ENCODE data around the gene FYB1.

DNA sequence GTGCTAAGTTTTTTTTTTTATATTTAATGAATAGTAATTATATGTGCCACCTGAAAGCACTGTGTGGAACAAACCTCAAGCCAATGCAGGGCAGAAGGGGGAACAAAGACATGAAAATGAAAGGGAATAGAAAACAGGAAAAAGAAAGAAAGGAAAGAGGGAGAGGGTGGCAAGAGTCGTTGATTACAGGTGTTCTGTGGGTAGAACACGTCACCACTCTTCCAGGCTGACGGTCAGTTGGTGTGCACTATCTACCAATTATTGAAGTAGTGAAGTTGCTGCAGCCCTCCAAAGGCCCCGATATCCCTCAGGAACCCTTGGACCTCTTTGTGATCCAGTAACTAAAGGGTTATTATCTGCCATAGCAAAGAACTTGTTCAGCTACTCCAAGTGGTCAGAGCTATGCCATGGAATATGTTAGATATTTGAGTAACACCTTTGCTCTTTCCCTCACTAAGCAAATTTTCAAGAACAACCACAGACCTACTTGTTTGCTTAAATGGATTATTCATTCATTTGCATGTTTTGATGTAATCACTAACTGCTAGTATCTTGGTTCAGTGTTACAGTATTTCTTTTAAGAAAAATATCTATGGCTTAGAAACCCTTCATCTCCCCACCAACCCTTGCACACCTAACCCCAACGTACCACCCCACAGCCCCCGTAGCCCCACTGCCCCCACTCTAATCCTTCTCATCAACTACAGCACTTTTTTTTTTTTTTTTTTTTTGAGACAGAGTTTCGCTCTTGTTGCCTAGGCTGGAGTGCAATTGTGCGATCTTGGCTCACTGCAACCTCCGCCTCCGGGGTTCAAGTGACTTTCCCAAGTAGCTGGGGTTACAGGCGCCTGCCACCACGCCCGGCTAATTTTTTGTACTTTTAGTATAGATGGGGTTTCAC, 31.3 kb downstream of the FYB1 start:
- TF ChIP-seq, protein P1, sequence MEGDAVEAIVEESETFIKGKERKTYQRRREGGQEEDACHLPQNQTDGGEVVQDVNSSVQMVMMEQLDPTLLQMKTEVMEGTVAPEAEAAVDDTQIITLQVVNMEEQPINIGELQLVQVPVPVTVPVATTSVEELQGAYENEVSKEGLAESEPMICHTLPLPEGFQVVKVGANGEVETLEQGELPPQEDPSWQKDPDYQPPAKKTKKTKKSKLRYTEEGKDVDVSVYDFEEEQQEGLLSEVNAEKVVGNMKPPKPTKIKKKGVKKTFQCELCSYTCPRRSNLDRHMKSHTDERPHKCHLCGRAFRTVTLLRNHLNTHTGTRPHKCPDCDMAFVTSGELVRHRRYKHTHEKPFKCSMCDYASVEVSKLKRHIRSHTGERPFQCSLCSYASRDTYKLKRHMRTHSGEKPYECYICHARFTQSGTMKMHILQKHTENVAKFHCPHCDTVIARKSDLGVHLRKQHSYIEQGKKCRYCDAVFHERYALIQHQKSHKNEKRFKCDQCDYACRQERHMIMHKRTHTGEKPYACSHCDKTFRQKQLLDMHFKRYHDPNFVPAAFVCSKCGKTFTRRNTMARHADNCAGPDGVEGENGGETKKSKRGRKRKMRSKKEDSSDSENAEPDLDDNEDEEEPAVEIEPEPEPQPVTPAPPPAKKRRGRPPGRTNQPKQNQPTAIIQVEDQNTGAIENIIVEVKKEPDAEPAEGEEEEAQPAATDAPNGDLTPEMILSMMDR (conservative IDR thresholded peaks at IDR 0.05; ENCODE audit: low read length), result no peak
- no peak for TF ChIP-seq EZH2phosphoT487 (IDR thresholded peaks at IDR 0.05; ENCODE audit: borderline replicate concordance)

Measured in Loucy (cell line).